ENCODE measurements around the gene RASAL2.

DNA sequence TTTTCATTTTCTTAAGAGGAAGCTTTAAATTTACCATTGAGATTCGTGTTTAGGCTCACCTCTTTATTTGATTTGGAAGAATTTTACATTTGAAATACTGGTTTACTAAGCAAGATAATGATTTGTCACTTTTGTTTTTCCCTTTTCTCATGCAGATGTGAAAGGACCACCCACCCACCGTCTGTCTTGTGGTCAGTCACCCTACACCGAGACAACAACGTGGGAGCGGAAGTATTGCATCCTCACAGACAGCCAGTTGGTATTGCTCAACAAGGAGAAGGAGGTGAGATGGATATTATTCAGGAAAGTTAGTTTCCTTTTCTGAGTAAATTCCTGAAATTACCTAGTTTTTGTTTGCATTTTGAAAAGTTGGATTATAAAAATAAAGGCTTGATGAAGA is 189.5 kb downstream of the RASAL2 start:
- TF ChIP-seq, protein P1, sequence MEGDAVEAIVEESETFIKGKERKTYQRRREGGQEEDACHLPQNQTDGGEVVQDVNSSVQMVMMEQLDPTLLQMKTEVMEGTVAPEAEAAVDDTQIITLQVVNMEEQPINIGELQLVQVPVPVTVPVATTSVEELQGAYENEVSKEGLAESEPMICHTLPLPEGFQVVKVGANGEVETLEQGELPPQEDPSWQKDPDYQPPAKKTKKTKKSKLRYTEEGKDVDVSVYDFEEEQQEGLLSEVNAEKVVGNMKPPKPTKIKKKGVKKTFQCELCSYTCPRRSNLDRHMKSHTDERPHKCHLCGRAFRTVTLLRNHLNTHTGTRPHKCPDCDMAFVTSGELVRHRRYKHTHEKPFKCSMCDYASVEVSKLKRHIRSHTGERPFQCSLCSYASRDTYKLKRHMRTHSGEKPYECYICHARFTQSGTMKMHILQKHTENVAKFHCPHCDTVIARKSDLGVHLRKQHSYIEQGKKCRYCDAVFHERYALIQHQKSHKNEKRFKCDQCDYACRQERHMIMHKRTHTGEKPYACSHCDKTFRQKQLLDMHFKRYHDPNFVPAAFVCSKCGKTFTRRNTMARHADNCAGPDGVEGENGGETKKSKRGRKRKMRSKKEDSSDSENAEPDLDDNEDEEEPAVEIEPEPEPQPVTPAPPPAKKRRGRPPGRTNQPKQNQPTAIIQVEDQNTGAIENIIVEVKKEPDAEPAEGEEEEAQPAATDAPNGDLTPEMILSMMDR (IDR thresholded peaks at IDR 0.05) = no peak
- TF ChIP-seq EZH2phosphoT487 (IDR thresholded peaks at IDR 0.05) (no peak), EZH2 (IDR thresholded peaks at IDR 0.05) (no peak)

Data from neural progenitor cell (in vitro differentiated cells).